PFSK-1 (cell line): ENCODE measurements around the gene PAGE1.

ENCODE experiments used
- FOXP2 ChIP-seq: optimal IDR thresholded peaks from 2 replicates; pipeline ENCODE3; 2011; ENCODE audit warnings: borderline replicate concordance, control low read depth, inconsistent platforms; ENCODE audit not compliant: insufficient read depth; ENCODE audit errors: extremely low read length, extremely low read depth
- POLR2AphosphoS5 ChIP-seq: IDR thresholded peaks from 2 replicates; pipeline ENCODE4 v1.6.1; 2012; ENCODE audit warnings: low read depth, mild to moderate bottlenecking, control low read depth, low read length, moderate library complexity
- REST ChIP-seq, 2 experiments: IDR thresholded peaks; 2 replicates each; pipeline versions ENCODE4 v1.6.1 to v1.8.0; 2011 to 2012; ENCODE audit warnings: low read depth in 2 of 2, low read length in 2 of 2, control low read depth in 1 of 2, inconsistent platforms in 1 of 2, mild to moderate bottlenecking in 1 of 2, moderate library complexity in 1 of 2; ENCODE audit not compliant: insufficient read depth in 1 of 2
- SIN3A ChIP-seq: IDR thresholded peaks from 2 replicates; pipeline ENCODE4 v1.6.1; 2012; ENCODE audit warnings: mild to moderate bottlenecking, low read length, moderate library complexity, borderline replicate concordance; ENCODE audit not compliant: insufficient read depth
- TAF1 ChIP-seq: IDR thresholded peaks from 2 replicates; pipeline ENCODE4 v1.6.1; 2012; ENCODE audit warnings: low read length, control low read depth, borderline replicate concordance; ENCODE audit not compliant: insufficient read depth

PAGE1 gene

DNA sequence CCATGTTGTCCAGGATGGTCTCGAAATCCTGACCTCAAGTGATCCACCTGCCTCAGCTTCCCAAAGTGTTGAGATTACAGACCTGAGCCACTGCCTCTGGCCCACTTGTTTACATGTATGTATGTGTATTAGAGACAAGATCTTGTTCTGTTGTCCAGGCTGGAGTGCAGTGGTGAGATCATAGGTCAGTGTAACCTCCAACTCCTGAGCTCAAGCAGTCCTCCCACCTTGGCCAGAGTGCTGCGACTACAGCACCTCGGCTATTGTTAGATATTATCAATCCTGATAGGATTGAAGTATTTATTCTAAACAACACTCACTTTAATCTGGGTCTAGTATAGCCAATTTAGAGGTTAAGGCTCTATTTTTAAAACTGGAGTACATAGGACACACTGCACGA is 36.0 kb downstream of the PAGE1 start:
- TF ChIP-seq POLR2AphosphoS5, result no peak
- no peak for TF ChIP-seq FOXP2
- TF ChIP-seq TAF1, result no peak
- TF ChIP-seq REST (IDR thresholded peaks at IDR 0.05; ENCODE audit: insufficient read depth in 1 of 2, low read depth in 2 of 2, low read length in 2 of 2), result no peak
- no peak for TF ChIP-seq SIN3A

- TF ChIP-seq SIN3A (no peak), REST (IDR thresholded peaks at IDR 0.05; ENCODE audit: insufficient read depth in 1 of 2, low read depth in 2 of 2, low read length in 2 of 2) (no peak), TAF1 (no peak), POLR2AphosphoS5 (no peak), FOXP2 (no peak)
These were observed 39.3 kb downstream of the PAGE1 start for GRCh38 chrX:49656533-49656932.

DNA sequence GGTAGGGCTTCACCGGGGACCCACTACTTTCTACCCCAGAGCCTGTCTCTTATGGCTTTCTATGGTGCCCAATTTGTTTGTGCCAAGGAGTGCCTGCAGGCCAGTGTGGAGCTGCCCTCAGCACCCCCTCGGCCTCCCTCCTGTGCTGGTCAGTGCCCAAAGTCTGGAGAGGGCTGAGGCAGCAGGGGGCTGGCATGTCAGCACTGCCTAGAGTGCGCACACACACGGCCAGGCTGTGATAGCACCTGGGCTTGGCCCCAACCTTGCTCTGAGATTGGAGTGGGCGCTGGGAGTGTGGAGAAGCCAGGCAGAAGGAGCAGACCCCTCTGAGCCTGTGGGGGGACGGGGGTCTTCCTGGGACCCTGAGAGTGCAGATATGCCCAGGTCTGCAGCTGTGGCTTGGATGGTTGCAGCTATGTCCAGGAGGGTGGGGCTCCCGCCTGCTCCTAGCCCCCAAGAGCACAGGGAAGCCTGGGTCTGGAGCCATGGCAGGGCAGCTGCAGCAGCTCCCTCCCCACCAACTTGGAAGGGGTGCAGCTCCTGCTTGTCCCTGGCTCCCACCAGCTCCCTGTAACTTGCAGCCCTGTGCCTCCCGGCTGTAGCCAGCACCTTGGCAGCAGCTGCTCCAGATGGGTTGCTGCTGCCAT is 50.7 kb downstream of the PAGE1 start:
- TF ChIP-seq REST (IDR thresholded peaks at IDR 0.05; ENCODE audit: insufficient read depth in 1 of 2, low read depth in 2 of 2, low read length in 2 of 2) (no peak), SIN3A (no peak), POLR2AphosphoS5 (no peak), FOXP2 (no peak), TAF1 (no peak)
